GM12878 (cell line): Measurements from ENCODE around the gene CCIN. TPM values are rescaled to one million over a fixed set of nuclear protein-coding genes. Genes with fewer than 3 reads are reported as not detected.

Source experiments
- CHD2 ChIP-seq: IDR thresholded peaks from 2 replicates; pipeline ENCODE4 v1.6.1; 2011; ENCODE audit warnings: low read depth, low read length, improper control_type of control experiment, borderline replicate concordance
- CREM ChIP-seq: IDR thresholded peaks from 2 replicates; pipeline ENCODE4 v1.6.1; 2014; ENCODE audit warnings: antibody characterized with exemption, low read depth
- CUX1 ChIP-seq: IDR thresholded peaks from 2 replicates; pipeline ENCODE4 v1.6.1; 2012; ENCODE audit warnings: improper control_type of control experiment, low read depth, low read length; ENCODE audit not compliant: insufficient replicate concordance
- FOS ChIP-seq: IDR thresholded peaks from 3 replicates; pipeline ENCODE4 v1.6.1; 2011; ENCODE audit warnings: borderline replicate concordance; ENCODE audit not compliant: insufficient read length; ENCODE audit errors: extremely low read depth
- GABPA ChIP-seq: IDR thresholded peaks from 2 replicates; pipeline ENCODE4 v1.6.1; 2014; ENCODE audit warnings: antibody characterized with exemption, low read depth, mild to moderate bottlenecking, inconsistent platforms
- KLF5 ChIP-seq: fragments of 450-650 bp; IDR thresholded peaks from 2 replicates; pipeline ENCODE4 v1.6.1; 2014; ENCODE audit warnings: mild to moderate bottlenecking; ENCODE audit not compliant: partially characterized antibody
- LARP7 ChIP-seq: fragments of 450-650 bp; IDR thresholded peaks from 2 replicates; pipeline ENCODE4 v1.6.1; 2017; ENCODE audit warnings: mild to moderate bottlenecking
- MTA2 ChIP-seq: fragments of 450-650 bp; IDR thresholded peaks from 2 replicates; pipeline ENCODE4 v1.6.1; 2016; ENCODE audit warnings: low read depth, mild to moderate bottlenecking, moderate library complexity
- NBN ChIP-seq: fragments of 450-650 bp; IDR thresholded peaks from 2 replicates; pipeline ENCODE4 v1.6.1; 2016
- NFXL1 ChIP-seq: fragments of 450-650 bp; IDR thresholded peaks from 2 replicates; pipeline ENCODE4 v1.6.1; 2017; ENCODE audit warnings: antibody characterized with exemption, mild to moderate bottlenecking, borderline replicate concordance
- NFYB ChIP-seq: IDR thresholded peaks from 2 replicates; pipeline ENCODE4 v1.6.1; 2011; ENCODE audit warnings: low read depth, mild to moderate bottlenecking, low read length, improper control_type of control experiment, moderate library complexity; ENCODE audit not compliant: insufficient read depth
- NKRF ChIP-seq: fragments of 450-650 bp; conservative IDR thresholded peaks from 2 replicates; pipeline ENCODE4 v1.6.1; 2017; ENCODE audit warnings: mild to moderate bottlenecking, moderate library complexity
- NRF1 ChIP-seq: conservative IDR thresholded peaks from 2 replicates; pipeline ENCODE4 v1.6.1; 2011; ENCODE audit warnings: mild to moderate bottlenecking, low read depth, low read length, improper control_type of control experiment
- RAD51 ChIP-seq: fragments of 450-650 bp; IDR thresholded peaks from 2 replicates; pipeline ENCODE4 v1.6.1; 2016; ENCODE audit warnings: moderate library complexity, mild to moderate bottlenecking, inconsistent platforms
- RB1 ChIP-seq: fragments of 450-650 bp; formaldehyde crosslinking; IDR thresholded peaks from 2 replicates; pipeline ENCODE4 v1.6.1; 2017; ENCODE audit warnings: mild to moderate bottlenecking, borderline replicate concordance
- RELA ChIP-seq: fragments of 450-650 bp; IDR thresholded peaks from 2 replicates; pipeline ENCODE4 v1.8.0; 2014; ENCODE audit warnings: borderline replicate concordance; ENCODE audit not compliant: partially characterized antibody
- RFX5 ChIP-seq: IDR thresholded peaks from 2 replicates; pipeline ENCODE4 v1.6.1; 2011; ENCODE audit warnings: low read depth, low read length, improper control_type of control experiment
- RUNX3 ChIP-seq: IDR thresholded peaks from 2 replicates; pipeline ENCODE4 v1.6.1; 2012; ENCODE audit warnings: low read length, inconsistent platforms
- TCF12 ChIP-seq: IDR thresholded peaks from 2 replicates; pipeline ENCODE4 v1.6.1; 2011; ENCODE audit warnings: low read depth, mild to moderate bottlenecking, low read length
- WRNIP1 ChIP-seq: IDR thresholded peaks from 2 replicates; pipeline ENCODE4 v1.6.1; 2011; ENCODE audit warnings: low read depth, low read length, improper control_type of control experiment, borderline replicate concordance
- ZNF384 ChIP-seq: IDR thresholded peaks from 2 replicates; pipeline ENCODE4 v1.6.1; 2012; ENCODE audit warnings: low read depth, mild to moderate bottlenecking, low read length, improper control_type of control experiment, borderline replicate concordance
- polyA plus RNA-seq, 11 experiments: library from polyadenylated mRNA; depleted of rRNA in 4 of 11; unstranded in 6 of 11; stranded (reverse) in 5 of 11; fragments of >200 nt; fragmentation: Nextera tagmentation in 4 of 11; fragmentation: Illumina TruSeq in 1 of 11; extraction: Ambion mirVana in 4 of 11; extraction: Trizol in 1 of 11; gene quantifications; 1 replicate in 1 of 11; 2 replicates in 10 of 11; pipeline versions ENCODE4 v1.2.1 to v1.2.3, GENCODE V29; 2011 to 2016; ENCODE audit warnings: inconsistent platforms in 2 of 11, missing spikeins in 2 of 11, low read depth in 1 of 11
- total RNA-seq, 4 experiments: library from RNA; depleted of rRNA in 3 of 4; stranded (reverse); fragments of >200 nt in 3 of 4; fragmentation: Illumina TruSeq in 1 of 4; extraction: Trizol in 1 of 4; gene quantifications; 2 replicates each; pipeline versions ENCODE4 v1.2.1 to v1.2.3, GENCODE V29; 2013 to 2021
- TF ChIP-seq, protein P1 (sequence below): IDR thresholded peaks from 2 replicates; pipeline ENCODE4 v1.6.1; 2012; ENCODE audit warnings: low read depth, low read length, improper control_type of control experiment

CCIN gene
- total and polyA plus RNA-seq, 10 of the 15 experiments (the other 5 are each of a cell fraction or from before 2014, with no cell fraction given): not detected

DNA sequence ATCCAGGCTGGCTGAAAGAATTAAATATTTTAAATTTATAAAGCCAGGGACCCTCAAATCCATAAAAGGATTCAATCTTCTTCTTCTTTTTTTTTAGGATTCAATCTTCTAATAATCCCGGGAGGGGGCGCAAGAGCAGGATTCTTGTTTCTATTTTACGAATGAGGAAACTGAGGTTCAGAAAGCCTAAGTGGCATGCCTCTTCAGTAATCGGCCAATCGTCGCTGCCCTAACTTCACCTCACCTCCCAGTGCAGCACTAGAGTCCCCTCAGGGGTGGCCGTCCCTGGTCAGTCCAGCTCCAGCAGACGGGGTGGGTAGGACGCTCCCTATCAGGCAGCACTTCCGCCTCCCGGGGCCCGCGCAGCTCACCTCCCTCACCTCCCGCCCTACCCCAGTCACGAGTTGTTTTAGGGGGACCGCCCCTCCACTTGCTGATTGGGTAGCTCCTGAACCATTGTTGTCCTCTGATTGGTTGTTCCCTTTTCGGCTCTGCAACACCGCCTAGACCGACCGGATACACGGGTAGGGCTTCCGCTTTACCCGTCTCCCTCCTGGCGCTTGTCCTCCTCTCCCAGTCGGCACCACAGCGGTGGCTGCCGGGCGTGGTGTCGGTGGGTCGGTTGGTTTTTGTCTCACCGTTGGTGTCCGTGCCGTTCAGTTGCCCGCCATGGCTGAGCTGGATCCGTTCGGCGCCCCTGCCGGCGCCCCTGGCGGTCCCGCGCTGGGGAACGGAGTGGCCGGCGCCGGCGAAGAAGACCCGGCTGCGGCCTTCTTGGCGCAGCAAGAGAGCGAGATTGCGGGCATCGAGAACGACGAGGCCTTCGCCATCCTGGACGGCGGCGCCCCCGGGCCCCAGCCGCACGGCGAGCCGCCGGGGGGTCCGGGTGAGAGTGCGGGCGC is 21.5 kb downstream of the CCIN start, which contains the start of gene CLTA (continued):
- TF ChIP-seq NRF1 (peak; percentile 41; the same call in 1 of the 2 replicates), FOS (peak; percentile 51), RFX5 (peak; percentile 76), RUNX3 (peak; percentile 61), NKRF (peak; percentile 91), GABPA (peak; percentile 84), CUX1 (peak; percentile 39), TCF12 (no peak; the same call in 1 of the 2 replicates), RELA (peak; percentile 39), RB1 (peak; percentile 70; the same call in 1 of the 2 replicates), NBN (peak; percentile 89), RAD51 (peak; percentile 83), CHD2 (peak; percentile 87), NFXL1 (no peak), MTA2 (no peak), WRNIP1 (peak; percentile 90; the same call in 1 of the 2 replicates), NFYB (peak; percentile 96), LARP7 (peak; percentile 71), ZNF384 (peak; percentile 57), KLF5 (peak; percentile 38), CREM (peak; percentile 28; the same call in 1 of the 2 replicates)
- TF ChIP-seq, protein P1, sequence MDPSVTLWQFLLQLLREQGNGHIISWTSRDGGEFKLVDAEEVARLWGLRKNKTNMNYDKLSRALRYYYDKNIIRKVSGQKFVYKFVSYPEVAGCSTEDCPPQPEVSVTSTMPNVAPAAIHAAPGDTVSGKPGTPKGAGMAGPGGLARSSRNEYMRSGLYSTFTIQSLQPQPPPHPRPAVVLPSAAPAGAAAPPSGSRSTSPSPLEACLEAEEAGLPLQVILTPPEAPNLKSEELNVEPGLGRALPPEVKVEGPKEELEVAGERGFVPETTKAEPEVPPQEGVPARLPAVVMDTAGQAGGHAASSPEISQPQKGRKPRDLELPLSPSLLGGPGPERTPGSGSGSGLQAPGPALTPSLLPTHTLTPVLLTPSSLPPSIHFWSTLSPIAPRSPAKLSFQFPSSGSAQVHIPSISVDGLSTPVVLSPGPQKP: peak; percentile 87
